Nephron (organoid): Measurements from ENCODE around the gene NDUFA11.

Experiments used
- H3K27ac Mint-ChIP-seq, 3 experiments: 2 replicates each; pipeline ENCODE4 v1.8.0; 2020; ENCODE audit warnings: mixed read lengths in 3 of 3, mild to moderate bottlenecking in 2 of 3, moderate library complexity in 1 of 3
- H3K27me3 Mint-ChIP-seq: 2 replicates; pipeline ENCODE4 v1.8.0; 2021; ENCODE audit warnings: low read depth, mild to moderate bottlenecking, moderate library complexity, mixed read lengths
- H3K36me3 Mint-ChIP-seq: 2 replicates; pipeline ENCODE4 v1.8.0; 2020; ENCODE audit warnings: low read depth, mixed read lengths
- H3K4me1 Mint-ChIP-seq: 2 replicates; pipeline ENCODE4 v1.8.0; 2020; ENCODE audit warnings: mixed read lengths
- H3K4me3 Mint-ChIP-seq, 3 experiments: 2 replicates each; pipeline ENCODE4 v1.8.0; 2020; ENCODE audit warnings: mild to moderate bottlenecking in 3 of 3, mixed read lengths in 3 of 3, moderate library complexity in 2 of 3
- H3K9me3 Mint-ChIP-seq: 2 replicates; pipeline ENCODE4 v1.8.0; 2020; ENCODE audit warnings: mixed read lengths
- TF ChIP-seq, protein P1 (sequence below), 3 experiments: fragments of 200-600 bp; sonication (generic); IDR thresholded peaks; one replicate each; pipeline ENCODE4 v1.5.0; 2021; ENCODE audit warnings: antibody characterized with exemption in 3 of 3; ENCODE audit not compliant: unreplicated experiment in 3 of 3

The NDUFA11 gene

DNA sequence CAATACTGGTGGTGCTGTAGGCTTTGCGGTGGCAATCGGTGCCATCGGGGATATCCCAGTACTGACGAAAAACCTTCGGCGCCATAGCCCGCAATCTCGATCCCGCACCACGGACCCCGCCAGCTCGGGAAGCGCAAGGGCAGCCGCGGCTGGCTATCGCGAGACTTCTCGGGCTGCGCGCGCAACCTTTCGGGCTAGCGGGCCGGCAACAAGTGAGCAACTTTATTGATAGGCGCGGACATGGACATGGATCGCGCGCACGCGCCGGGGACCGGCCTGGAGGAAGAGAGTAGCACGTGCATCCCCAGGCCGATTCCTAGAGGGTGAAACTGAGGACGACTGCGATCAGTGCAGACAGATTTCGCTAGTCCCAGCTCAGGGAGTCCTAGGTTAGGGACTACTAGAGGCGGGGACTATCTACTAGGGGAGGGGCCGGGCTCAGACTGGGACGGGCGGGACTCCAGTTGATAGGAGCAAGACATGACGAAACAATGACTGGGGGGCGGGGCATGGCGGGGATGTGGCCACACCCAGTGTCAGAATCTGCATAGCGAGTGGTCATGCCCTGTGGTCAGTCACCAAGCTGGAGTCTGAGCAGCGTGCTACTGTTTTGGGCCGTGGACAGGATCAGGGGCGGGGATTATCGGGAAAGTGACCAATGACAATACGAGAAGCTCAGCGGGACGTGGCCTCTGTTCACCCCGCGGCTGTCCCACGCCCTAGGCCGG, at the start of gene NDUFA11:
NDUFA11 (minus strand) TSS at position 167 of the 728 bp plus-strand sequence; CDS start at position 85, 82 bp downstream.
- Mint-ChIP-seq H3K9me3 (no peaks in the 10 kb centered on the region), H3K36me3 (peaks cover 14% of the 10 kb centered on the region), H3K4me1 (peaks cover 11% of the 10 kb centered on the region), H3K27me3 (no peaks in the 10 kb centered on the region), H3K4me3 (peak within 1 kb of the TSS; percentile 86 to 98 (median 89)), H3K27ac (peak within 1 kb of the TSS; percentile 79 to 99 (median 97))
- TF ChIP-seq, protein P1, sequence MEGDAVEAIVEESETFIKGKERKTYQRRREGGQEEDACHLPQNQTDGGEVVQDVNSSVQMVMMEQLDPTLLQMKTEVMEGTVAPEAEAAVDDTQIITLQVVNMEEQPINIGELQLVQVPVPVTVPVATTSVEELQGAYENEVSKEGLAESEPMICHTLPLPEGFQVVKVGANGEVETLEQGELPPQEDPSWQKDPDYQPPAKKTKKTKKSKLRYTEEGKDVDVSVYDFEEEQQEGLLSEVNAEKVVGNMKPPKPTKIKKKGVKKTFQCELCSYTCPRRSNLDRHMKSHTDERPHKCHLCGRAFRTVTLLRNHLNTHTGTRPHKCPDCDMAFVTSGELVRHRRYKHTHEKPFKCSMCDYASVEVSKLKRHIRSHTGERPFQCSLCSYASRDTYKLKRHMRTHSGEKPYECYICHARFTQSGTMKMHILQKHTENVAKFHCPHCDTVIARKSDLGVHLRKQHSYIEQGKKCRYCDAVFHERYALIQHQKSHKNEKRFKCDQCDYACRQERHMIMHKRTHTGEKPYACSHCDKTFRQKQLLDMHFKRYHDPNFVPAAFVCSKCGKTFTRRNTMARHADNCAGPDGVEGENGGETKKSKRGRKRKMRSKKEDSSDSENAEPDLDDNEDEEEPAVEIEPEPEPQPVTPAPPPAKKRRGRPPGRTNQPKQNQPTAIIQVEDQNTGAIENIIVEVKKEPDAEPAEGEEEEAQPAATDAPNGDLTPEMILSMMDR (IDR thresholded peaks at IDR 0.05; ENCODE audit: unreplicated experiment in 3 of 3) = no peak

DNA sequence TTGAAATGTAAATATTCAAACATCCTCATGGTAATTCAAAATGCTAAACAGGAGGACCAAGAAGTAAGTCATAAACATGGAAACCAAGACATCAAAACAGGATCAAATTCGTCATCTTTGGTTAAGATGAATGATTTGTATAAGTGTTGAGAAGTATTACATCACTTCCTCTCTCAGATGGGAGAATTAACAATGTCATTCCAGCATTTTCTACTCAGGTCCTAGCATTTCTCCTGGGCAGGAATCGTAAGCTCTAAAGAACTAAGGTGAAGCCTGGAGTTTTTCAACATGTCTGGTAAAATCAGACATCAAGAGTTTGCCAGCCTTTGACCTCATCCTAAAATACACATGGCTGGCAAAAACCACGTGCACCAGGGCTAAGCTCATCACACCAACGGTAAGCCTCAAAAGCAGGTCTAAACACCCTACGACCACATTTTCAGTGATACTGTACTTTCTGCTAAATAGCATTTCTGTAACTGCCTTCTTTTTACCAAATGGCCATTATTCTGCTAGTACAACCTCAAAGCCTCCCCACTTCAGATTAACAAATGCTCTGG, 49.5 kb upstream of the NDUFA11 start:
- no peaks in the 10 kb centered on the region for H3K9me3 Mint-ChIP-seq
- peaks cover 7% of the 10 kb centered on the region for H3K36me3 Mint-ChIP-seq
- peaks cover 93% of the 10 kb centered on the region for H3K4me1 Mint-ChIP-seq
- peak overlapping the region; percentile 77 to 89 (median 84) for H3K27ac Mint-ChIP-seq
- H3K27me3 Mint-ChIP-seq = no peaks in the 10 kb centered on the region
- TF ChIP-seq, protein P1 (IDR thresholded peaks at IDR 0.05; ENCODE audit: unreplicated experiment in 3 of 3) = no peak
- peak overlapping the region in 2 of 3 experiments; percentile 9 to 14 for H3K4me3 Mint-ChIP-seq

DNA sequence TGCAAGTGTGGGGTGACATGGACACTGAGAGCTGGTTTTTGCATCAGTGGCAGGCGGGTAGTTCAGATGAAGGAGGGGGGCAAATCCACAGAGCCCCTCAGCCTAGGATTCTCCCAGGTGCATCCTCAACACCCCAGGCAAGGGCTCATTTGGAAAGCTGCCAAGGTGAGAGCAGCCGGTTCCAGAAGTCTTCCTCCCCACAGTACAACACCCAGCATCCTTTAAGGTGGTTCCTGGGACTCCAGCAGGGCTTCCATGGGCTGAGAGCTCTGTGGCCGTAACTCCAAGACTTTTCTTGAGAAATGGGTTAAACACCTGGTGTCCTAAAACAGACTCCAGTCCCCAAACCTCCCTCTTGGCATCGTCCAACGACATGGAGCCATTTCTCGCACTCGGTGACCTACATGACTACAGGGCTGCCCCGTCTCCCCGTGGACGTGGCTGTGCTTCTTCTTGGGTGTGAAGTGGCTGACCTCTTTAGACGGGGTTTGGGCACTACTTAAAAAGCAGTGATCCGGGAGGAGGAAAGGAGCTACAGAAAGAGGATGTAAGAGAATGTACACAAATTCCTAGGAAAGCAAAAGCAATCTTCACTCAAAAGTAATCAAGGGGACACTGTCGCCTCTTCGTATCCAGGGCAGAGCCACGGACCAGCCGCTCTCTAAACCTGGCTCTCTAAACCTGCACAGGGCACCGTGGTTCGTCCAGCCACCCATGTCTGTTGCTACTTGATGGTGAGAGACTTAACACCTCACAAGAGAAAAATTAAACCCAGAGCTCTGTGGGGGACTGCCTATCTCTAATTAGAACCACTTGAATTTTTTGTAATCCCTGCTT, 48.8 kb upstream of the NDUFA11 start:
- Mint-ChIP-seq H3K27ac (peak overlapping the region; percentile 77 to 89 (median 84)), H3K36me3 (peaks cover 10% of the 10 kb centered on the region), H3K4me1 (peaks cover 93% of the 10 kb centered on the region), H3K4me3 (no peak overlapping the region), H3K27me3 (no peaks in the 10 kb centered on the region), H3K9me3 (no peaks in the 10 kb centered on the region)
- TF ChIP-seq, protein P1 (IDR thresholded peaks at IDR 0.05; ENCODE audit: unreplicated experiment in 3 of 3) = no peak

DNA sequence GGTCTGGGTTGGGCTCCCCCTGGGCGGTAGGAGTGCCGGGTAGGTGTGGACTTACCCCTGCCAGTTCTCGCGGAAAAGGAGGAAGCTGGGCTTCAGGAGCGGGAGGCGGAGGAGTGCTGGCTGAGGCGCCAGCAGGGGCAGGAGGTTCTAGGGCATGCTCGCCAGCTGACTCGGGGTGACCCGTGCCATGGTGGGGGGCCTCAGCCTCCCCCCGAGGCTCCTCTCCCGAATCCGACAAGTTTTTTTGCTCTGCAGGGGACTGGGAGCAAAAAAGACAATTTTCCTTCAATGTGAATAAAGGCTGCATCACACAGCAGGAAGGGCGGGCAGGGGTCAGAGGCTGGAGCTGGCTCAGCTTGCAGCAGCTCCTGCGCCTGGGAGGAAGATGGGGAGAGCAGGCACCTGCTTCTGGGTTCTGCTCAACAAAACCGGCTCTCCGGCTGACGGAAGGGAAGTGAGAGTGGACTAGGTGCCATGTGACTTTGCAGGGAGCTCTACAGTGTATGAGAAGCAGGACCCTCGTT, 47.8 kb upstream of the NDUFA11 start:
- H3K4me1 Mint-ChIP-seq = peaks cover 89% of the 10 kb centered on the region
- H3K9me3 Mint-ChIP-seq = no peaks in the 10 kb centered on the region
- TF ChIP-seq, protein P1 (IDR thresholded peaks at IDR 0.05; ENCODE audit: unreplicated experiment in 3 of 3) = no peak
- no peaks in the 10 kb centered on the region for H3K27me3 Mint-ChIP-seq
- H3K4me3 Mint-ChIP-seq = peak overlapping the region; percentile 59 to 71 (median 60)
- peaks cover 10% of the 10 kb centered on the region for H3K36me3 Mint-ChIP-seq
- H3K27ac Mint-ChIP-seq = peak overlapping the region; percentile 89 to 97 (median 94)

DNA sequence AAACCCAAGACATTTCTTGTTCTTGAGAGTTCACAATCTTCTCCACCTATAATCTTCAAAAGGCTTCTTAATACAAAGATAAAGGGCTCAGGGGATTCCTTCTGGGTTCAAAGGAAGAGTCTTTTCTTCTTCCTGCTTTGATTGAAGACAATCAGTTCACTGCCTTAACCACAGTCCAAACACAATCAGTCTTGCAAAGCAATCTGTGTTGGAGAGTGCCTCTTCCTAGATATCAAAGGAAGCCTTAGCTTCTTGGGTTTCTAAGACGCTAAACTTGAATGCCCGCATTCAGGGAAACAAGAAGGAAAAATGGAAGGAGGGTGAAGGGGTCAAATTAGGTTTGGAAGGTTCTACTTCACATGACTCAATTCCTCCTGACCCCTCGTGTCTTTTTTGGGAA, 47.2 kb upstream of the NDUFA11 start:
- TF ChIP-seq, protein P1 (IDR thresholded peaks at IDR 0.05; ENCODE audit: unreplicated experiment in 3 of 3) = no peak
- Mint-ChIP-seq H3K27me3 (no peaks in the 10 kb centered on the region), H3K9me3 (no peaks in the 10 kb centered on the region), H3K4me3 (peak overlapping the region in 2 of 3 experiments; percentile 42 to 71), H3K4me1 (peaks cover 91% of the 10 kb centered on the region), H3K27ac (peak overlapping the region; percentile 89 to 97 (median 94)), H3K36me3 (peaks cover 17% of the 10 kb centered on the region)
